CD4-positive, CD25-positive, alpha-beta regulatory T cell (primary cell): ENCODE results near the gene CCDC146. TPM values are rescaled to one million over a fixed set of nuclear protein-coding genes. Genes with fewer than 3 reads are reported as not detected.
"Not testable (repeated sequence)": the region's sequence is repeated elsewhere in the genome, so short reads cannot be mapped to it uniquely, and the experiment has no call there.

Experiments used
- ATAC-seq, 2 donors: fragments of 150-1000 bp; cut with Tn5 transposase; one replicate each; pipeline ENCODE4 v1.10.0; 2021; ENCODE audit warnings: low read depth in 2 of 2, moderate number of reproducible peaks in 2 of 2, moderate library complexity in 1 of 2
- DNase-seq, 3 donors: peaks; one replicate each; pipeline versions ENCODE4 v3.0.0 to v3.0.0-alpha.2; 2012 to 2022; ENCODE audit warnings: mixed read lengths in 1 of 3
- H3K27ac ChIP-seq: one replicate; pipeline ENCODE4 v1.7.0; 2013; ENCODE audit warnings: mild to moderate bottlenecking, low read length; ENCODE audit not compliant: insufficient read depth, poor library complexity, severe bottlenecking
- H3K27me3 ChIP-seq: one replicate; pipeline ENCODE4 v1.7.0; 2013; ENCODE audit warnings: low read length; ENCODE audit not compliant: control insufficient read depth, insufficient read depth
- H3K36me3 ChIP-seq: one replicate; pipeline ENCODE4 v1.7.0; 2013; ENCODE audit warnings: mild to moderate bottlenecking, low read length, moderate library complexity; ENCODE audit not compliant: control insufficient read depth, insufficient read depth
- H3K4me1 ChIP-seq: 2 replicates; pipeline ENCODE4 v1.7.0; 2013; ENCODE audit warnings: mild to moderate bottlenecking, low read length; ENCODE audit not compliant: insufficient read depth, control insufficient read depth, poor library complexity, severe bottlenecking
- H3K4me3 ChIP-seq: one replicate; pipeline ENCODE4 v1.7.0; 2013; ENCODE audit warnings: low read depth, mild to moderate bottlenecking, low read length, moderate library complexity
- H3K9me3 ChIP-seq, 2 experiments: 1 replicate in 1 of 2; 2 replicates in 1 of 2; pipeline ENCODE4 v1.7.0; 2013; ENCODE audit warnings: low read length in 2 of 2, mild to moderate bottlenecking in 1 of 2, moderate library complexity in 1 of 2; ENCODE audit not compliant: control insufficient read depth in 2 of 2
- H3K27ac Mint-ChIP-seq, 3 donors: one replicate each; pipeline ENCODE4 v1.8.0; 2020 to 2022; ENCODE audit warnings: mild to moderate bottlenecking in 3 of 3, mixed read lengths in 3 of 3, moderate library complexity in 2 of 3
- H3K27me3 Mint-ChIP-seq: one replicate; pipeline ENCODE4 v1.8.0; 2022; ENCODE audit warnings: mild to moderate bottlenecking, mixed read lengths
- H3K36me3 Mint-ChIP-seq: one replicate; pipeline ENCODE4 v1.8.0; 2020; ENCODE audit warnings: mixed read lengths
- H3K4me1 Mint-ChIP-seq, 4 donors: one replicate each; pipeline ENCODE4 v1.8.0; 2020 to 2022; ENCODE audit warnings: mixed read lengths in 4 of 4, mild to moderate bottlenecking in 1 of 4
- H3K4me3 Mint-ChIP-seq, 4 donors: one replicate each; pipeline ENCODE4 v1.8.0; 2020 to 2022; ENCODE audit warnings: mild to moderate bottlenecking in 4 of 4, mixed read lengths in 4 of 4, moderate library complexity in 3 of 4
- H3K9me3 Mint-ChIP-seq, 7 donors: one replicate each; pipeline ENCODE4 v1.8.0; 2020 to 2022; ENCODE audit warnings: mixed read lengths in 7 of 7, mild to moderate bottlenecking in 3 of 7, moderate library complexity in 2 of 7
- polyA plus RNA-seq, 4 donors: library from polyadenylated mRNA; unstranded; fragments of 300-500 nt; fragmentation: Illumina TruSeq; gene quantifications; one replicate each; pipeline ENCODE4 v1.2.3, GENCODE V29; 2021
- total RNA-seq: library from RNA; stranded (reverse); gene quantifications from one replicate; pipeline ENCODE4 v1.2.3, GENCODE V29; 2022

CCDC146 gene
- total and polyA plus RNA-seq, 5 donors from 2014 or later, result 1.4 to 20.1 (median 2.9) TPM

- not testable (repeated sequence) for DNase-seq, H3K9me3 Mint-ChIP-seq, H3K27ac ChIP-seq, H3K27me3 Mint-ChIP-seq, H3K9me3 ChIP-seq, H3K4me1 ChIP-seq, ATAC-seq, H3K4me1 Mint-ChIP-seq, H3K4me3 Mint-ChIP-seq, H3K27ac Mint-ChIP-seq, H3K4me3 ChIP-seq, H3K36me3 ChIP-seq, H3K27me3 ChIP-seq
- peaks cover 13% of the 10 kb centered on the region for H3K36me3 Mint-ChIP-seq
Measured at GRCh38 chr7:77092301-77092700, 30.1 kb upstream of the CCDC146 start.

GRCh38 chr7:77100501-77100900 is 21.9 kb upstream of the CCDC146 start:
- not testable (repeated sequence) for H3K4me3 ChIP-seq, H3K9me3 Mint-ChIP-seq, H3K9me3 ChIP-seq, H3K4me3 Mint-ChIP-seq, H3K4me1 ChIP-seq, ATAC-seq, H3K27ac ChIP-seq, H3K27me3 Mint-ChIP-seq, H3K36me3 ChIP-seq, H3K27ac Mint-ChIP-seq, DNase-seq, H3K36me3 Mint-ChIP-seq, H3K4me1 Mint-ChIP-seq, H3K27me3 ChIP-seq

GRCh38 chr7:77101187-77101586 is 21.2 kb upstream of the CCDC146 start:
- H3K9me3 ChIP-seq, H3K4me3 ChIP-seq, H3K36me3 Mint-ChIP-seq, DNase-seq, ATAC-seq, H3K4me1 ChIP-seq, H3K27ac ChIP-seq, H3K36me3 ChIP-seq, H3K27me3 Mint-ChIP-seq, H3K4me3 Mint-ChIP-seq, H3K27me3 ChIP-seq, H3K4me1 Mint-ChIP-seq, H3K9me3 Mint-ChIP-seq, H3K27ac Mint-ChIP-seq: not testable (repeated sequence)

GRCh38 chr7:77102671-77103070 is 19.7 kb upstream of the CCDC146 start:
- not testable (repeated sequence) for H3K27ac ChIP-seq, H3K36me3 ChIP-seq, H3K4me1 Mint-ChIP-seq, H3K4me3 Mint-ChIP-seq, H3K4me1 ChIP-seq, H3K4me3 ChIP-seq, H3K27me3 Mint-ChIP-seq, H3K9me3 ChIP-seq, H3K27ac Mint-ChIP-seq, H3K27me3 ChIP-seq, ATAC-seq, H3K36me3 Mint-ChIP-seq, H3K9me3 Mint-ChIP-seq, DNase-seq

GRCh38 chr7:77105904-77106303 is 16.5 kb upstream of the CCDC146 start:
- H3K27ac ChIP-seq, ATAC-seq, DNase-seq, H3K4me3 Mint-ChIP-seq, H3K27me3 Mint-ChIP-seq, H3K4me3 ChIP-seq, H3K36me3 Mint-ChIP-seq, H3K4me1 ChIP-seq, H3K9me3 Mint-ChIP-seq, H3K36me3 ChIP-seq, H3K27me3 ChIP-seq, H3K4me1 Mint-ChIP-seq, H3K9me3 ChIP-seq, H3K27ac Mint-ChIP-seq: not testable (repeated sequence)

- not testable (repeated sequence) for H3K27me3 ChIP-seq, H3K4me3 ChIP-seq, DNase-seq, H3K9me3 Mint-ChIP-seq, H3K4me3 Mint-ChIP-seq, H3K27ac Mint-ChIP-seq, H3K27ac ChIP-seq, H3K27me3 Mint-ChIP-seq, H3K4me1 ChIP-seq, ATAC-seq, H3K4me1 Mint-ChIP-seq, H3K36me3 ChIP-seq, H3K9me3 ChIP-seq, H3K36me3 Mint-ChIP-seq
Measured at GRCh38 chr7:77107659-77108058, 14.8 kb upstream of the CCDC146 start.

GRCh38 chr7:77108362-77108761 is 14.1 kb upstream of the CCDC146 start:
- not testable (repeated sequence) for DNase-seq, H3K9me3 ChIP-seq, H3K4me3 Mint-ChIP-seq, H3K27me3 ChIP-seq, H3K4me3 ChIP-seq, H3K4me1 Mint-ChIP-seq, H3K4me1 ChIP-seq, H3K27ac Mint-ChIP-seq, ATAC-seq, H3K27me3 Mint-ChIP-seq, H3K36me3 ChIP-seq, H3K9me3 Mint-ChIP-seq, H3K36me3 Mint-ChIP-seq, H3K27ac ChIP-seq

- not testable (repeated sequence) for H3K27ac ChIP-seq, ATAC-seq, H3K27ac Mint-ChIP-seq, H3K4me3 ChIP-seq, H3K4me1 Mint-ChIP-seq, H3K9me3 ChIP-seq, H3K36me3 ChIP-seq, H3K4me1 ChIP-seq, H3K36me3 Mint-ChIP-seq, H3K27me3 ChIP-seq, H3K4me3 Mint-ChIP-seq, H3K27me3 Mint-ChIP-seq, H3K9me3 Mint-ChIP-seq
- DNase-seq, result peak in 2 of 3 donors; percentile 21 to 43
Measured at GRCh38 chr7:77112719-77113306, 9.6 kb upstream of the CCDC146 start.
